B cell (primary cell): ENCODE data around the gene TP53BP2. TPM values are rescaled to one million over a fixed set of nuclear protein-coding genes. Genes with fewer than 3 reads are reported as not detected.

ENCODE experiments used
- ATAC-seq: fragments of 200-7000 bp; cut with Tn5 transposase; one replicate; pipeline ENCODE4 v1.10.0; 2021; ENCODE audit warnings: low read depth, mild to moderate bottlenecking, moderate number of reproducible peaks, moderate library complexity
- CTCF ChIA-PET: fragments of 350-600 bp; sonication (Branson Sonifier 250); formaldehyde crosslinking; loops from one replicate; lab custom pipeline; 2021; ENCODE audit warnings: antibody characterized with exemption, inconsistent platforms; lab: Charles Lee
- POLR2A ChIA-PET: fragments of 350-600 bp; sonication (Branson Sonifier 250); formaldehyde crosslinking; loops from one replicate; lab custom pipeline; 2021; ENCODE audit warnings: antibody characterized with exemption; lab: Charles Lee
- DNase-seq: peaks from one replicate; pipeline ENCODE4 v3.0.0; 2013
- H2AFZ ChIP-seq: 2 replicates; pipeline ENCODE4 v1.6.1; 2012; ENCODE audit warnings: mild to moderate bottlenecking, low read depth, low read length; ENCODE audit not compliant: insufficient read depth, poor library complexity, severe bottlenecking
- H3K27ac ChIP-seq, 2 donors: 1 replicate in 1 of 2; 2 replicates in 1 of 2; pipeline ENCODE4 v1.5.1; 2012 to 2013; ENCODE audit warnings: low read length in 2 of 2, mild to moderate bottlenecking in 2 of 2, moderate library complexity in 1 of 2
- H3K27me3 ChIP-seq, 4 experiments: fragments of 200-600 bp in 1 of 4; sonication (generic) in 1 of 4; replicated peaks in 1 of 4; 1 replicate in 2 of 4; 2 replicates in 2 of 4; pipeline versions ENCODE4 v1.6.1 to v1.7.0; 2013 to 2016; ENCODE audit warnings: low read length in 3 of 4, mild to moderate bottlenecking in 2 of 4, mixed read lengths in 1 of 4, moderate library complexity in 1 of 4; ENCODE audit not compliant: insufficient read depth in 4 of 4, control insufficient read depth in 3 of 4; ENCODE audit errors: control extremely low read depth in 1 of 4
- H3K36me3 ChIP-seq, 2 experiments: replicated peaks in 1 of 2; 1 replicate in 1 of 2; 2 replicates in 1 of 2; pipeline versions ENCODE4 v1.6.1 to v1.7.1; 2013; ENCODE audit warnings: low read length in 1 of 2; ENCODE audit not compliant: insufficient read depth in 2 of 2, control insufficient read depth in 1 of 2; ENCODE audit errors: control extremely low read depth in 1 of 2, extremely low read depth in 1 of 2
- H3K4me1 ChIP-seq, 2 donors: fragments of 200-600 bp in 1 of 2; sonication (generic) in 1 of 2; 1 replicate in 1 of 2; 2 replicates in 1 of 2; pipeline versions ENCODE4 v1.5.1 to v1.6.1; 2013 to 2017; ENCODE audit warnings: low read length in 2 of 2; ENCODE audit not compliant: control insufficient read depth in 2 of 2, insufficient read depth in 2 of 2
- H3K4me2 ChIP-seq: replicated peaks from 2 replicates; pipeline ENCODE3; 2012; ENCODE audit warnings: mild to moderate bottlenecking, low read depth, low read length; ENCODE audit not compliant: poor library complexity, severe bottlenecking
- H3K4me3 ChIP-seq, 5 experiments: fragments of 200-600 bp in 1 of 5; sonication (generic) in 1 of 5; 1 replicate in 3 of 5; 2 replicates in 2 of 5; pipeline versions ENCODE4 v1.5.1 to v1.7.0; 2011 to 2016; ENCODE audit warnings: low read length in 4 of 5, mild to moderate bottlenecking in 4 of 5, low read depth in 2 of 5, control low read depth in 1 of 5, moderate library complexity in 1 of 5; ENCODE audit not compliant: insufficient read depth in 1 of 5; ENCODE audit errors: control extremely low read depth in 1 of 5, extremely low read depth in 1 of 5
- H3K79me2 ChIP-seq: fragments of 200-600 bp; sonication (generic); one replicate; pipeline ENCODE4 v1.6.0; 2016; ENCODE audit warnings: low read length; ENCODE audit not compliant: control insufficient read depth, insufficient read depth
- H3K9ac ChIP-seq: fragments of 200-600 bp; sonication (generic); 2 replicates; pipeline ENCODE4 v1.6.1; 2017; ENCODE audit warnings: mild to moderate bottlenecking, low read length, moderate library complexity
- H3K9me3 ChIP-seq, 3 donors: one replicate each; pipeline versions ENCODE4 v1.6.1 to v1.7.1; 2013; ENCODE audit warnings: low read length in 2 of 3; ENCODE audit not compliant: control insufficient read depth in 2 of 3, insufficient read depth in 1 of 3; ENCODE audit errors: control extremely low read depth in 1 of 3
- H4K20me1 ChIP-seq: 2 replicates; pipeline ENCODE4 v1.6.0; 2012; ENCODE audit warnings: mild to moderate bottlenecking, low read length; ENCODE audit not compliant: insufficient read depth, control insufficient read depth, poor library complexity, severe bottlenecking
- H3K27ac Mint-ChIP-seq: one replicate; pipeline ENCODE4 v1.8.0; 2021; ENCODE audit warnings: mixed read lengths
- H3K27me3 Mint-ChIP-seq: one replicate; pipeline ENCODE4 v1.8.0; 2021; ENCODE audit warnings: mixed read lengths
- H3K4me1 Mint-ChIP-seq: one replicate; pipeline ENCODE4 v1.8.0; 2021; ENCODE audit warnings: mixed read lengths
- H3K4me3 Mint-ChIP-seq: one replicate; pipeline ENCODE4 v1.8.0; 2021; ENCODE audit warnings: mixed read lengths
- H3K9me3 Mint-ChIP-seq: one replicate; pipeline ENCODE4 v1.8.0; 2022; ENCODE audit warnings: mixed read lengths; ENCODE audit not compliant: insufficient read depth
- EZH2 ChIP-seq: IDR thresholded peaks from 2 replicates; pipeline ENCODE4 v1.6.1; 2012; ENCODE audit warnings: borderline replicate concordance, low read depth, mild to moderate bottlenecking, moderate library complexity, low read length; ENCODE audit not compliant: insufficient read depth, poor library complexity, severe bottlenecking
- WGBS: methylation state at CpG from one replicate; pipeline ENCODE4 v1.1.5; 2013; ENCODE audit warnings: missing lambda C conversion rate; ENCODE audit not compliant: insufficient coverage; 5-methylcytosine and 5-hydroxymethylcytosine counted together
- intact Hi-C: fragments of 100-400 bp; cut with micrococcal nuclease; formaldehyde crosslinking; loops from one replicate; pipeline ENCODE4 v1.10.0; 2022
- polyA plus RNA-seq: library from polyadenylated mRNA; depleted of rRNA; stranded (reverse); fragments of >200 nt; gene quantifications from 2 replicates; pipeline ENCODE4 v1.2.3, GENCODE V29; 2012
- total RNA-seq, 2 donors: library from RNA; stranded (reverse); fragments of 120-200 nt in 1 of 2; gene quantifications; 1 replicate in 1 of 2; 2 replicates in 1 of 2; pipeline versions ENCODE4 v1.2.3 to v1.2.4, GENCODE V29; 2013 to 2022
- TF ChIP-seq, protein P1 (sequence below): fragments of 200-600 bp; IDR thresholded peaks from one replicate; pipeline ENCODE4 v1.8.0; 2022; ENCODE audit warnings: antibody characterized with exemption, mild to moderate bottlenecking

Gene TP53BP2
- total and polyA plus RNA-seq, 2 donors (not counting 1 experiment from before 2014, with no cell fraction given) = 10.8 to 40.0 TPM

- ATAC-seq = no peak
Measured at GRCh38 chr1:223733898-223734852, 111.6 kb downstream of the TP53BP2 start.

More at GRCh38 chr1:223733898-223734852, 111.6 kb downstream of the TP53BP2 start:
- no peak overlapping the region for H2AFZ ChIP-seq
- CTCF ChIA-PET = interaction anchor here (3.8 kb wide), 1 partner anchor 15 kb away, joined by 11 read pairs; no protein-coding TSS in a partner anchor
- no peak overlapping the region for H3K4me3 Mint-ChIP-seq
- no peak overlapping the region for H3K27ac Mint-ChIP-seq
- H3K4me2 ChIP-seq = no peak overlapping the region
- no peak overlapping the region for H3K9ac ChIP-seq
- no peaks in the 10 kb centered on the region for H3K4me1 ChIP-seq
- DNase-seq = no peak
- POLR2A ChIA-PET = no interaction called here
- 96% methylated on average over 19 of the region's 20 CpGs for WGBS
- H4K20me1 ChIP-seq = no peaks in the 10 kb centered on the region
- intact Hi-C loops = no loop called here
- no peaks in the 10 kb centered on the region for H3K4me1 Mint-ChIP-seq
- peaks cover 0 to 9% of the 10 kb centered on the region in 2 experiments for H3K36me3 ChIP-seq
- TF ChIP-seq, protein P1, sequence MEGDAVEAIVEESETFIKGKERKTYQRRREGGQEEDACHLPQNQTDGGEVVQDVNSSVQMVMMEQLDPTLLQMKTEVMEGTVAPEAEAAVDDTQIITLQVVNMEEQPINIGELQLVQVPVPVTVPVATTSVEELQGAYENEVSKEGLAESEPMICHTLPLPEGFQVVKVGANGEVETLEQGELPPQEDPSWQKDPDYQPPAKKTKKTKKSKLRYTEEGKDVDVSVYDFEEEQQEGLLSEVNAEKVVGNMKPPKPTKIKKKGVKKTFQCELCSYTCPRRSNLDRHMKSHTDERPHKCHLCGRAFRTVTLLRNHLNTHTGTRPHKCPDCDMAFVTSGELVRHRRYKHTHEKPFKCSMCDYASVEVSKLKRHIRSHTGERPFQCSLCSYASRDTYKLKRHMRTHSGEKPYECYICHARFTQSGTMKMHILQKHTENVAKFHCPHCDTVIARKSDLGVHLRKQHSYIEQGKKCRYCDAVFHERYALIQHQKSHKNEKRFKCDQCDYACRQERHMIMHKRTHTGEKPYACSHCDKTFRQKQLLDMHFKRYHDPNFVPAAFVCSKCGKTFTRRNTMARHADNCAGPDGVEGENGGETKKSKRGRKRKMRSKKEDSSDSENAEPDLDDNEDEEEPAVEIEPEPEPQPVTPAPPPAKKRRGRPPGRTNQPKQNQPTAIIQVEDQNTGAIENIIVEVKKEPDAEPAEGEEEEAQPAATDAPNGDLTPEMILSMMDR = no peak
- no peak for TF ChIP-seq EZH2
- H3K27me3 ChIP-seq = no peaks in the 10 kb centered on the region
- H3K27me3 Mint-ChIP-seq = no peaks in the 10 kb centered on the region
- no peak overlapping the region for H3K4me3 ChIP-seq
- H3K9me3 ChIP-seq = no peaks in the 10 kb centered on the region
- H3K9me3 Mint-ChIP-seq = no peaks in the 10 kb centered on the region
- no peak overlapping the region for H3K27ac ChIP-seq
- peaks cover 5% of the 10 kb centered on the region for H3K79me2 ChIP-seq
